Kidney tubule cell (primary cell): ENCODE measurements around the gene TAF1.
"Not testable (repeated sequence)": the region's sequence is repeated elsewhere in the genome, so short reads cannot be mapped to it uniquely, and the experiment has no call there.

Source experiments
- DNase-seq: peaks from one replicate; pipeline ENCODE4 v3.0.0-alpha.2; 2018; ENCODE audit warnings: low spot score

Gene TAF1

GRCh38 chrX:71510161-71510560 lies 144.0 kb downstream of the TAF1 start:
- DNase-seq = peak; percentile 32

DNA sequence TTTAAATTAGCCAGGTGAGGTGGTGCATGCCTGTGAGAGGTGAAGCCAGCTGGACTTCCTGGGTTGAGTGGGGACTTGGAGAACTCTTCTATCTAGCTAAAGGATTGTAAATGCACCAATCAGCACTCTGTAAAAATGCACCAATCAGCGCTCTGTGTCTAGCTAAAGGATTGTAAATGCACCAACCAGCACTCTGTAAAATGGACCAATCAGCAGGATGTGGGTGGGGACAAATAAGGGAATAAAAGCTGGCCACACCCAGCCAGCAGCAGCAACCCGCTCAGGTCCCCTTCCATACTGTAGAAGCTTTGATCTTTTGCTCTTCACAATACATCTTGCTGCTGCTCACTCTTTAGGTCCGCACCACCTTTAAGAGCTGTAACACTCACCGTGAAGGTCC lies 147.6 kb downstream of the TAF1 start:
- not testable (repeated sequence) for DNase-seq

- no peak for DNase-seq
Observed at GRCh38 chrX:71514367-71515037, 148.3 kb downstream of the TAF1 start.

- DNase-seq = no peak
Observed at GRCh38 chrX:71515038-71515396, 148.9 kb downstream of the TAF1 start.
